GM19452 (cell line): ENCODE measurements around the gene SLC9A4.
"Not testable (repeated sequence)": the region's sequence is repeated elsewhere in the genome, so short reads cannot be mapped to it uniquely, and the experiment has no call there.

Experiments used
- ATAC-seq: cut with Tn5 transposase; IDR thresholded peaks from one replicate; pipeline ENCODE4 v1.9.1; 2021; ENCODE audit not compliant: unreplicated experiment

SLC9A4 gene

GRCh38 chr2:102540882-102541281, 67.9 kb downstream of the SLC9A4 start:
- ATAC-seq = no peak

GRCh38 chr2:102544182-102544581, 71.2 kb downstream of the SLC9A4 start:
- no peak for ATAC-seq

- no peak for ATAC-seq
These were observed 74.4 kb downstream of the SLC9A4 start for GRCh38 chr2:102547462-102547861.

GRCh38 chr2:102549027-102549426, 76.0 kb downstream of the SLC9A4 start:
- ATAC-seq = no peak

- ATAC-seq = no peak
These were observed 77.1 kb downstream of the SLC9A4 start for GRCh38 chr2:102550151-102550550.

GRCh38 chr2:102551329-102552096, 78.5 kb downstream of the SLC9A4 start:
- no peak for ATAC-seq

GRCh38 chr2:102553601-102554000, 80.6 kb downstream of the SLC9A4 start:
- no peak for ATAC-seq

GRCh38 chr2:102558463-102558862, 85.4 kb downstream of the SLC9A4 start:
- no peak for ATAC-seq

GRCh38 chr2:102562542-102562941, 89.5 kb downstream of the SLC9A4 start:
- ATAC-seq = not testable (repeated sequence)

GRCh38 chr2:102575888-102576287, 102.9 kb downstream of the SLC9A4 start:
- ATAC-seq = no peak

- ATAC-seq = no peak
These were observed 105.3 kb downstream of the SLC9A4 start for GRCh38 chr2:102578376-102578775.

GRCh38 chr2:102581911-102582310, 108.9 kb downstream of the SLC9A4 start:
- no peak for ATAC-seq

GRCh38 chr2:102582845-102583244, 109.8 kb downstream of the SLC9A4 start:
- no peak for ATAC-seq
